GM12875 (cell line): Measurements from ENCODE around the gene DAPK1.

ENCODE experiments used
- H3K4me3 ChIP-seq: one replicate; pipeline ENCODE4 v1.5.1; 2011; ENCODE audit warnings: low read depth, low read length, control low read depth
- CTCF ChIP-seq: IDR thresholded peaks from 2 replicates; pipeline ENCODE4 v1.5.1; 2011; ENCODE audit warnings: low read depth, mild to moderate bottlenecking, control low read depth, inconsistent platforms, low read length, moderate library complexity, borderline replicate concordance; ENCODE audit not compliant: insufficient read depth

DAPK1 gene

GRCh38 chr9:87646546-87646945 lies 148.9 kb downstream of the DAPK1 start:
- no peak overlapping the region for H3K4me3 ChIP-seq
- no peak for TF ChIP-seq CTCF

GRCh38 chr9:87647114-87647513 lies 149.4 kb downstream of the DAPK1 start:
- TF ChIP-seq CTCF = no peak
- no peak overlapping the region for H3K4me3 ChIP-seq

GRCh38 chr9:87648606-87649005 lies 150.9 kb downstream of the DAPK1 start:
- H3K4me3 ChIP-seq = no peak overlapping the region
- no peak for TF ChIP-seq CTCF

- TF ChIP-seq CTCF = no peak
- no peak overlapping the region for H3K4me3 ChIP-seq
Measured at GRCh38 chr9:87650611-87651295, 153.1 kb downstream of the DAPK1 start.

- TF ChIP-seq CTCF = no peak
- no peak overlapping the region for H3K4me3 ChIP-seq
Measured at GRCh38 chr9:87651431-87651830, 153.8 kb downstream of the DAPK1 start.

GRCh38 chr9:87653941-87654340 lies 156.3 kb downstream of the DAPK1 start:
- H3K4me3 ChIP-seq = no peak overlapping the region
- no peak for TF ChIP-seq CTCF

GRCh38 chr9:87655731-87656130 lies 158.1 kb downstream of the DAPK1 start:
- H3K4me3 ChIP-seq = no peak overlapping the region
- no peak for TF ChIP-seq CTCF
